Retinal pigment epithelial cell (primary cell): ENCODE results near the gene DHH.

ENCODE experiments used
- DNase-seq: peaks from one replicate; pipeline ENCODE4 v3.0.0-alpha.2; 2010; ENCODE audit warnings: low read depth
- H3K4me3 ChIP-seq: 2 replicates; pipeline ENCODE4 v1.5.1; 2011; ENCODE audit warnings: mild to moderate bottlenecking, low read length, control low read depth, moderate library complexity
- CTCF ChIP-seq: conservative IDR thresholded peaks from 2 replicates; pipeline ENCODE4 v1.5.1; 2011; ENCODE audit warnings: low read depth, low read length, control low read depth, inconsistent platforms

DHH gene

GRCh38 chr12:49126852-49127763, 32.5 kb upstream of the DHH start:
- DNase-seq, result no peak
- H3K4me3 ChIP-seq, result no peak overlapping the region
- no peak for TF ChIP-seq CTCF

- TF ChIP-seq CTCF, result peak; percentile 79
- H3K4me3 ChIP-seq, result no peak overlapping the region
- no peak for DNase-seq
Observed at GRCh38 chr12:49121047-49121696, 26.6 kb upstream of the DHH start.

GRCh38 chr12:49111206-49111605, 16.6 kb upstream of the DHH start:
- H3K4me3 ChIP-seq, result peak overlapping the region; percentile 88
- TF ChIP-seq CTCF, result no peak
- DNase-seq, result no peak

GRCh38 chr12:49110464-49111155, 16.0 kb upstream of the DHH start, which contains the start of gene LMBR1L:
Gene LMBR1L (minus strand): TSS chr12:49110847. CDS start chr12:49110555, 292 bp downstream.
- peak; percentile 38 for TF ChIP-seq CTCF
- DNase-seq, result peak; percentile 88
- H3K4me3 ChIP-seq, result peak within 1 kb of the TSS; percentile 88

- TF ChIP-seq CTCF, result no peak
- H3K4me3 ChIP-seq, result peak overlapping the region; percentile 88
- DNase-seq, result no peak
Observed at GRCh38 chr12:49109641-49110463, 15.3 kb upstream of the DHH start.

- H3K4me3 ChIP-seq, result peak overlapping the region; percentile 88
- TF ChIP-seq CTCF, result no peak
- DNase-seq, result no peak
Observed at GRCh38 chr12:49108958-49109404, 14.4 kb upstream of the DHH start.
